ENCODE measurements around the gene SRSF2.

- TF ChIP-seq YY1 (IDR thresholded peaks at IDR 0.05; ENCODE audit: insufficient read depth, insufficient read length) (no peak), ZNF274 (IDR thresholded peaks at IDR 0.05; ENCODE audit: low read depth, low read length) (no peak)
These were observed 11.5 kb upstream of the SRSF2 start for GRCh38 chr17:76748657-76749056.
